ENCODE measurements around the gene RBM17. TPM values are rescaled to one million over a fixed set of nuclear protein-coding genes. Genes with fewer than 3 reads are reported as not detected.
"Not testable (repeated sequence)": the region's sequence is repeated elsewhere in the genome, so short reads cannot be mapped to it uniquely, and the experiment has no call there.

Gene RBM17
- total RNA-seq, 1 experiment from 2014 or later = 128 TPM

- intact Hi-C loops (cut with micrococcal nuclease) = no loop called here
- H3K4me3 Mint-ChIP-seq (ENCODE audit: unreplicated experiment) = no peak overlapping the region
- no peaks in the 10 kb centered on the region for H3K27me3 Mint-ChIP-seq (ENCODE audit: insufficient read depth, unreplicated experiment)
- CTCF ChIA-PET = interaction anchor here (1.4 to 1.5 kb wide), 2 partner anchors 30 to 285 kb away, joined by 5 to 6 read pairs; no protein-coding TSS in a partner anchor
- TF ChIP-seq CTCF (IDR thresholded peaks at IDR 0.05; ENCODE audit: unreplicated experiment) = no peak
- DNase-seq (ENCODE audit: unreplicated experiment) = no peak
- no TSS peak for BruUV-seq (replicated peaks)
- peaks cover 11% of the 10 kb centered on the region for H3K36me3 Mint-ChIP-seq (ENCODE audit: insufficient read depth, unreplicated experiment)
- POLR2A ChIA-PET = interaction anchor here (0.6 to 1.6 kb wide), 5 partner anchors 10 to 281 kb away, joined by 3 to 4 read pairs (median 3); no protein-coding TSS in a partner anchor
- H3K4me1 Mint-ChIP-seq (ENCODE audit: insufficient read depth, unreplicated experiment) = peaks cover 15% of the 10 kb centered on the region
- no peak overlapping the region for H3K27ac Mint-ChIP-seq (ENCODE audit: low read depth, unreplicated experiment)
- H3K9me3 Mint-ChIP-seq (ENCODE audit: unreplicated experiment) = no peaks in the 10 kb centered on the region
These were observed 32.3 kb downstream of the RBM17 start for GRCh38 chr10:6121146-6121545.

GRCh38 chr10:6123532-6123931, 34.7 kb downstream of the RBM17 start:
- no peak overlapping the region for H3K4me3 Mint-ChIP-seq (ENCODE audit: unreplicated experiment)
- no peak overlapping the region for H3K27ac Mint-ChIP-seq (ENCODE audit: low read depth, unreplicated experiment)
- no peaks in the 10 kb centered on the region for H3K27me3 Mint-ChIP-seq (ENCODE audit: insufficient read depth, unreplicated experiment)
- intact Hi-C loops (cut with micrococcal nuclease) = no loop called here
- peaks cover 6% of the 10 kb centered on the region for H3K36me3 Mint-ChIP-seq (ENCODE audit: insufficient read depth, unreplicated experiment)
- no peak for TF ChIP-seq CTCF (IDR thresholded peaks at IDR 0.05; ENCODE audit: unreplicated experiment)
- DNase-seq (ENCODE audit: unreplicated experiment) = no peak
- H3K9me3 Mint-ChIP-seq (ENCODE audit: unreplicated experiment) = no peaks in the 10 kb centered on the region
- no TSS peak for BruUV-seq (replicated peaks)
- peaks cover 15% of the 10 kb centered on the region for H3K4me1 Mint-ChIP-seq (ENCODE audit: insufficient read depth, unreplicated experiment)
- ChIA-PET CTCF (interaction anchor here (0.6 to 1.1 kb wide), 2 partner anchors 33 to 279 kb away, joined by 4 to 6 read pairs; no protein-coding TSS in a partner anchor), POLR2A (interaction anchor here (0.6 kb wide), 1 partner anchor 534 kb away, joined by 3 read pairs; no protein-coding TSS in a partner anchor)

- Mint-ChIP-seq H3K4me3 (ENCODE audit: unreplicated experiment) (no peak overlapping the region), H3K4me1 (ENCODE audit: insufficient read depth, unreplicated experiment) (peaks cover 14% of the 10 kb centered on the region), H3K9me3 (ENCODE audit: unreplicated experiment) (no peaks in the 10 kb centered on the region), H3K27me3 (ENCODE audit: insufficient read depth, unreplicated experiment) (peaks cover 8% of the 10 kb centered on the region), H3K36me3 (ENCODE audit: insufficient read depth, unreplicated experiment) (peaks cover 6% of the 10 kb centered on the region), H3K27ac (ENCODE audit: low read depth, unreplicated experiment) (no peak overlapping the region)
- DNase-seq (ENCODE audit: unreplicated experiment) = no peak
- BruUV-seq (replicated peaks) = no TSS peak
- ChIA-PET POLR2A (interaction anchor here (0.5 kb wide), 1 partner anchor 160 kb away, joined by 3 read pairs; no protein-coding TSS in a partner anchor), CTCF (interaction anchor here (0.6 to 0.7 kb wide), 3 partner anchors 29 to 289 kb away, joined by 3 to 4 read pairs (median 3); no protein-coding TSS in a partner anchor)
- TF ChIP-seq CTCF (IDR thresholded peaks at IDR 0.05; ENCODE audit: unreplicated experiment) = no peak
- intact Hi-C loops (cut with micrococcal nuclease) = no loop called here
These were observed 35.8 kb downstream of the RBM17 start for GRCh38 chr10:6124666-6125065.

GRCh38 chr10:6127461-6127860, 38.6 kb downstream of the RBM17 start:
- H3K36me3 Mint-ChIP-seq (ENCODE audit: insufficient read depth, unreplicated experiment); CTCF ChIA-PET; H3K4me3 Mint-ChIP-seq (ENCODE audit: unreplicated experiment); H3K27ac Mint-ChIP-seq (ENCODE audit: low read depth, unreplicated experiment); DNase-seq (ENCODE audit: unreplicated experiment); POLR2A ChIA-PET; BruUV-seq (replicated peaks); intact Hi-C loops (cut with micrococcal nuclease); H3K4me1 Mint-ChIP-seq (ENCODE audit: insufficient read depth, unreplicated experiment); H3K9me3 Mint-ChIP-seq (ENCODE audit: unreplicated experiment): not testable (repeated sequence)
- H3K27me3 Mint-ChIP-seq (ENCODE audit: insufficient read depth, unreplicated experiment) = peaks cover 17% of the 10 kb centered on the region
